Measurements from ENCODE around the gene YEATS2. TPM values are rescaled to one million over a fixed set of nuclear protein-coding genes. Genes with fewer than 3 reads are reported as not detected.
A peak's percentile ranks its signal among the peaks of the same experiment; 100 is the strongest.

YEATS2 gene
- polyA plus RNA-seq, 2 of the 4 experiments (the other 2 are of a cell fraction), result 11.2 to 15.3 TPM

DNA sequence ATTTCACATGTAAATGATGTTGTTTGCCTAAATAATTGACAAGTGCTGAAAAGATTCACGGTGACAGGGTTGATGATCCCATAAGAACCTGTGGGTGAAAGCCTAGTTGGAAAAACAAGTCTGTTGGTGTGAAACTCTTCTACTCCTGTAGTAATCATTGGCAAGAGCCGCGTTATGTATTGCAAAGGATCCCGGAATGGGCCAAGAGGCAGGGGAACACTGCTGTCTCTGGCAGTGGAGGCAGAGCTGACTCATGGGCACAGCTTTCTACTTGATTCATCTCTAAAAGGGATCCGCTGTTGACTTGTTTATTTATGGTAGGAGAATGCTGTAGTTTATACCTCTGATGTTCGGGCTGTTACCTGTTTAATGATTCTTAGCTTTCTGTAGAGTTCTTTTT, 64.7 kb downstream of the YEATS2 start:
- no peaks in the 10 kb centered on the region for H3K9me3 ChIP-seq
- H3K4me1 ChIP-seq, result peaks cover 4% of the 10 kb centered on the region; the same call in 1 of the 3 replicates
- POLR2A ChIA-PET, result no interaction called here
- DNase-seq (ENCODE audit: low read depth in 1 of 2, low spot score in 1 of 2) (no peak), FAIRE-seq (no peak), ATAC-seq (no peak)
- WGBS (ENCODE audit: missing lambda C conversion rate), result 90% methylated on average over 6 of the region's 6 CpGs
- TF ChIP-seq HEYL (CRISPR knock-in tag; IDR thresholded peaks at IDR 0.05), result no peak
- TF ChIP-seq, protein P1, sequence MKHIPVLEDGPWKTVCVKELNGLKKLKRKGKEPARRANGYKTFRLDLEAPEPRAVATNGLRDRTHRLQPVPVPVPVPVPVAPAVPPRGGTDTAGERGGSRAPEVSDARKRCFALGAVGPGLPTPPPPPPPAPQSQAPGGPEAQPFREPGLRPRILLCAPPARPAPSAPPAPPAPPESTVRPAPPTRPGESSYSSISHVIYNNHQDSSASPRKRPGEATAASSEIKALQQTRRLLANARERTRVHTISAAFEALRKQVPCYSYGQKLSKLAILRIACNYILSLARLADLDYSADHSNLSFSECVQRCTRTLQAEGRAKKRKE (CRISPR knock-in tag; IDR thresholded peaks at IDR 0.05; ENCODE audit: low read depth), result no peak
- TF ChIP-seq MYC (IDR thresholded peaks at IDR 0.05; ENCODE audit: borderline replicate concordance, low read length), result no peak
- no peak for TF ChIP-seq KDM5A (IDR thresholded peaks at IDR 0.05)
- TF ChIP-seq SREBF2 (IDR thresholded peaks at IDR 0.05), result no peak
- TF ChIP-seq, protein P2, sequence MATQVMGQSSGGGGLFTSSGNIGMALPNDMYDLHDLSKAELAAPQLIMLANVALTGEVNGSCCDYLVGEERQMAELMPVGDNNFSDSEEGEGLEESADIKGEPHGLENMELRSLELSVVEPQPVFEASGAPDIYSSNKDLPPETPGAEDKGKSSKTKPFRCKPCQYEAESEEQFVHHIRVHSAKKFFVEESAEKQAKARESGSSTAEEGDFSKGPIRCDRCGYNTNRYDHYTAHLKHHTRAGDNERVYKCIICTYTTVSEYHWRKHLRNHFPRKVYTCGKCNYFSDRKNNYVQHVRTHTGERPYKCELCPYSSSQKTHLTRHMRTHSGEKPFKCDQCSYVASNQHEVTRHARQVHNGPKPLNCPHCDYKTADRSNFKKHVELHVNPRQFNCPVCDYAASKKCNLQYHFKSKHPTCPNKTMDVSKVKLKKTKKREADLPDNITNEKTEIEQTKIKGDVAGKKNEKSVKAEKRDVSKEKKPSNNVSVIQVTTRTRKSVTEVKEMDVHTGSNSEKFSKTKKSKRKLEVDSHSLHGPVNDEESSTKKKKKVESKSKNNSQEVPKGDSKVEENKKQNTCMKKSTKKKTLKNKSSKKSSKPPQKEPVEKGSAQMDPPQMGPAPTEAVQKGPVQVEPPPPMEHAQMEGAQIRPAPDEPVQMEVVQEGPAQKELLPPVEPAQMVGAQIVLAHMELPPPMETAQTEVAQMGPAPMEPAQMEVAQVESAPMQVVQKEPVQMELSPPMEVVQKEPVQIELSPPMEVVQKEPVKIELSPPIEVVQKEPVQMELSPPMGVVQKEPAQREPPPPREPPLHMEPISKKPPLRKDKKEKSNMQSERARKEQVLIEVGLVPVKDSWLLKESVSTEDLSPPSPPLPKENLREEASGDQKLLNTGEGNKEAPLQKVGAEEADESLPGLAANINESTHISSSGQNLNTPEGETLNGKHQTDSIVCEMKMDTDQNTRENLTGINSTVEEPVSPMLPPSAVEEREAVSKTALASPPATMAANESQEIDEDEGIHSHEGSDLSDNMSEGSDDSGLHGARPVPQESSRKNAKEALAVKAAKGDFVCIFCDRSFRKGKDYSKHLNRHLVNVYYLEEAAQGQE (IDR thresholded peaks at IDR 0.05), result no peak
- no peak for TF ChIP-seq ZFP36 (IDR thresholded peaks at IDR 0.05; ENCODE audit: borderline replicate concordance, partially characterized antibody)
- no peak for TF ChIP-seq BHLHE40 (IDR thresholded peaks at IDR 0.05; ENCODE audit: low read depth, low read length)
- TF ChIP-seq, protein P3, sequence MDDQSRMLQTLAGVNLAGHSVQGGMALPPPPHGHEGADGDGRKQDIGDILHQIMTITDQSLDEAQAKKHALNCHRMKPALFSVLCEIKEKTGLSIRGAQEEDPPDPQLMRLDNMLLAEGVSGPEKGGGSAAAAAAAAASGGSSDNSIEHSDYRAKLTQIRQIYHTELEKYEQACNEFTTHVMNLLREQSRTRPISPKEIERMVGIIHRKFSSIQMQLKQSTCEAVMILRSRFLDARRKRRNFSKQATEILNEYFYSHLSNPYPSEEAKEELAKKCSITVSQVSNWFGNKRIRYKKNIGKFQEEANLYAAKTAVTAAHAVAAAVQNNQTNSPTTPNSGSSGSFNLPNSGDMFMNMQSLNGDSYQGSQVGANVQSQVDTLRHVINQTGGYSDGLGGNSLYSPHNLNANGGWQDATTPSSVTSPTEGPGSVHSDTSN (IDR thresholded peaks at IDR 0.05), result no peak
- no peak for TF ChIP-seq JUNB (IDR thresholded peaks at IDR 0.05)
- TF ChIP-seq EHF (CRISPR knock-in tag; IDR thresholded peaks at IDR 0.05), result no peak
- no peak for TF ChIP-seq FOXS1 (CRISPR knock-in tag; IDR thresholded peaks at IDR 0.05)
- no peak for TF ChIP-seq RCOR1 (IDR thresholded peaks at IDR 0.05; ENCODE audit: low read depth, low read length)
- TF ChIP-seq GATA3 (IDR thresholded peaks at IDR 0.05; ENCODE audit: borderline replicate concordance), result no peak
- TF ChIP-seq JUN (IDR thresholded peaks at IDR 0.05), result no peak
- H3K4me3 ChIP-seq, result no peak overlapping the region
- H3K4me2 ChIP-seq, result no peak overlapping the region
- CTCF ChIA-PET, result interaction anchor here (1.2 to 2.5 kb wide), 3 partner anchors 260 to 293 kb away, joined by 3 to 6 read pairs (median 5); no protein-coding TSS in a partner anchor
- H3K27ac ChIP-seq, result no peak overlapping the region

DNA sequence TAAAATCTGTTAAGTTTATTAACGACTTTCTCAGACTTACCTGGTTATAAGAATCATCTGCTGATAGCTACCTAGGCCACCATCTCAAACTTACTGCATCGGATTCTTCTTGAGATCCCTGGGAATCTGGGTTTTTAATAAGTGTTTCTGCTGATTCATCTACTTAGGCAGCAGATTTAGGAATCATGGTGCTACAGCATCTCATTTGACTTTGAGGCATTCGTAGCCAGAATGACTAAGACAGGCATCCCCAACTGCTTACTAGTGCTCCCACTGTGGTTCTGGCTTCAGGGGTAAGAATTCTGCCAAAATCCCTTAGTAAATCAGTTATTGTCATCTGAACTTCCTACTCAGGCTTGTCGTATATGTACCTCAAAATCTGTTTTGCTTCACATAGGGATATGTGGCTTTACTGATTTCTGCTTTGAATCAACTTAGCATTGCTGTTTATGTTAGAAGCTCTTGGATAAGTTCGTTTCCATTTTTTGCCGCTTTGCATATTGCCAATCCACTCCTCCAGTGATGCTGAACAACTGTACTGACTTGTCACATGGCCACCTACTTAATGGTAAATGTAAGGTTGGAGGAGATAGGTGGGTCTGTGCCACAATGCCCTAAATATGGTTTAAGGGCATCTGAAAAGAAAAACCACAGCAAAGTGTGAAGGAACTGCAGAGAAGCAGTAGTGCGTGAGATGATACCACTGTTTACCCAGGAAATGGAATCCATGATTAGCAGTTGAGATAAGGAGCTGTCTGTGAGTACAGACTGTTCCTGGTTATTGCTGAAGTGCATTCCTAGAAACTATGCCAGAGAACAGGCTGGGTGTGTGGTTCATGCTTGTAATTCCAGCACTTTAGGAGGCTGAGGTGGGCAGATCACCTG, 67.5 kb downstream of the YEATS2 start:
- ChIA-PET POLR2A (no interaction called here), CTCF (interaction anchor here (0.6 to 2.5 kb wide), 7 partner anchors 91 to 296 kb away, joined by 3 to 31 read pairs (median 4); no protein-coding TSS in a partner anchor)
- Histone ChIP-seq H3K9me3 (no peaks in the 10 kb centered on the region), H3K4me3 (no peak overlapping the region), H3K4me2 (no peak overlapping the region), H3K27ac (peak overlapping the region in 1 of 2 experiments; percentile 48; a peak in 1 of 6 replicates), H3K4me1 (peaks cover 4% of the 10 kb centered on the region; the same call in 1 of the 3 replicates)
- peak in 1 of 2 experiments; percentile 53; a peak in 2 of 6 replicates for ATAC-seq
- FAIRE-seq, result no peak
- 82% methylated on average over 7 of the region's 7 CpGs for WGBS (ENCODE audit: missing lambda C conversion rate)
- DNase-seq (ENCODE audit: low read depth in 1 of 2, low spot score in 1 of 2), result peak in 1 of 2 experiments; percentile 38
- TF ChIP-seq, protein P3 (IDR thresholded peaks at IDR 0.05), result no peak
- no peak for TF ChIP-seq POLR2A (IDR thresholded peaks at IDR 0.05; ENCODE audit: low read length)
- TF ChIP-seq GATA3 (IDR thresholded peaks at IDR 0.05; ENCODE audit: borderline replicate concordance), result peak; percentile 73; the same call in 1 of the 2 replicates
- TF ChIP-seq TP53 (CRISPR knock-in tag; IDR thresholded peaks at IDR 0.05), result no peak
- TF ChIP-seq, protein P2 (IDR thresholded peaks at IDR 0.05), result no peak
- TF ChIP-seq PHF8 (IDR thresholded peaks at IDR 0.05; ENCODE audit: borderline replicate concordance, low read depth), result no peak
- TF ChIP-seq CHD2 (IDR thresholded peaks at IDR 0.05; ENCODE audit: low read length, partially characterized antibody), result no peak
- TF ChIP-seq, protein P4, sequence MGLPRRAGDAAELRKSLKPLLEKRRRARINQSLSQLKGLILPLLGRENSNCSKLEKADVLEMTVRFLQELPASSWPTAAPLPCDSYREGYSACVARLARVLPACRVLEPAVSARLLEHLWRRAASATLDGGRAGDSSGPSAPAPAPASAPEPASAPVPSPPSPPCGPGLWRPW (IDR thresholded peaks at IDR 0.05), result no peak
- TF ChIP-seq HDAC2 (IDR thresholded peaks at IDR 0.05), result no peak
- no peak for TF ChIP-seq KDM1A (IDR thresholded peaks at IDR 0.05; ENCODE audit: low read depth)
- no peak for TF ChIP-seq MAZ (IDR thresholded peaks at IDR 0.05; ENCODE audit: borderline replicate concordance, low read depth, low read length)
- no peak for TF ChIP-seq BHLHE40 (IDR thresholded peaks at IDR 0.05; ENCODE audit: low read depth, low read length)
- TF ChIP-seq FOSL2 (IDR thresholded peaks at IDR 0.05), result no peak
- no peak for TF ChIP-seq FOSL2 (CRISPR knock-in tag; IDR thresholded peaks at IDR 0.05)
- TF ChIP-seq MAFK (IDR thresholded peaks at IDR 0.05; ENCODE audit: partially characterized antibody), result peak; percentile 23
